ENCODE data around the gene CFAP69. TPM values are rescaled to one million over a fixed set of nuclear protein-coding genes. Genes with fewer than 3 reads are reported as not detected.

CFAP69 gene
- polyA plus RNA-seq, 1 donor from 2014 or later: 6.2 TPM

DNA sequence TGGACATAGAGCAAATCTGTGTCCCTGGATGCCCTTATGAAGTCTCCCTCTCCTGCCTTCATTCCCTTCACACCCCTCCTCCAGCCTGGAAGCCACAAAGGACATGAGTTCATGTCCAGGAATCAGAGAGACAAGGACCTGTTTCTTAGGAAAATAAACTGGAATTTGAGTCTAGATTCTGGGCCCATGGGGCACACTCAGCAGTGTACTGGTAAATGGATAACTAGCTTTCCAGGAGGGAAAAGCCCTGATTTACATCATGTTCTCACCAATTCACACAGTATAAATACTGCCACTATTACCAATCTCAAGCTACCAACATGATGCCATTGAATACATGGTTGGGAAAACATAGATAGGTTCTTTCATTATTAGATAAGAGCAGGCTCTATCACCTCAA is 66.2 kb downstream of the CFAP69 start:
- Histone ChIP-seq H3K27me3 (ENCODE audit: insufficient read depth, low read depth, low read length) (no peaks in the 10 kb centered on the region), H4K20me1 (ENCODE audit: insufficient read depth) (no peaks in the 10 kb centered on the region), H3K4me3 (ENCODE audit: low read length) (no peak overlapping the region), H3K9me2 (ENCODE audit: insufficient read depth, low read length) (no peaks in the 10 kb centered on the region), H3K9me3 (ENCODE audit: low read length) (no peaks in the 10 kb centered on the region), H3K9ac (ENCODE audit: low read length) (no peak overlapping the region), H3K36me3 (ENCODE audit: insufficient read depth, low read length) (no peaks in the 10 kb centered on the region), H3K4me2 (ENCODE audit: low read length) (no peak overlapping the region), H3K79me2 (replicated peaks; ENCODE audit: insufficient read depth, low read length) (no peaks in the 10 kb centered on the region), H3F3A (ENCODE audit: insufficient read depth, low read length, poor library complexity, severe bottlenecking) (no peaks in the 10 kb centered on the region), H3K27ac (ENCODE audit: low read length) (no peak overlapping the region), H2AFZ (ENCODE audit: low read depth, low read length) (no peak overlapping the region)
- TF ChIP-seq REST (IDR thresholded peaks at IDR 0.05; ENCODE audit: borderline replicate concordance) (no peak), TAF1 (IDR thresholded peaks at IDR 0.05; ENCODE audit: low read depth) (no peak), RAD21 (conservative IDR thresholded peaks at IDR 0.05) (no peak), POLR2AphosphoS5 (IDR thresholded peaks at IDR 0.05) (no peak), EZH2 (IDR thresholded peaks at IDR 0.05; ENCODE audit: borderline replicate concordance, insufficient read depth, low read length, poor library complexity, severe bottlenecking) (no peak), MXI1 (conservative IDR thresholded peaks at IDR 0.05; ENCODE audit: poor library complexity, severe bottlenecking) (no peak), SMC3 (conservative IDR thresholded peaks at IDR 0.05; ENCODE audit: poor library complexity) (no peak), EP300 (conservative IDR thresholded peaks at IDR 0.05; ENCODE audit: poor library complexity, severe bottlenecking) (no peak)
- TF ChIP-seq, protein P1, sequence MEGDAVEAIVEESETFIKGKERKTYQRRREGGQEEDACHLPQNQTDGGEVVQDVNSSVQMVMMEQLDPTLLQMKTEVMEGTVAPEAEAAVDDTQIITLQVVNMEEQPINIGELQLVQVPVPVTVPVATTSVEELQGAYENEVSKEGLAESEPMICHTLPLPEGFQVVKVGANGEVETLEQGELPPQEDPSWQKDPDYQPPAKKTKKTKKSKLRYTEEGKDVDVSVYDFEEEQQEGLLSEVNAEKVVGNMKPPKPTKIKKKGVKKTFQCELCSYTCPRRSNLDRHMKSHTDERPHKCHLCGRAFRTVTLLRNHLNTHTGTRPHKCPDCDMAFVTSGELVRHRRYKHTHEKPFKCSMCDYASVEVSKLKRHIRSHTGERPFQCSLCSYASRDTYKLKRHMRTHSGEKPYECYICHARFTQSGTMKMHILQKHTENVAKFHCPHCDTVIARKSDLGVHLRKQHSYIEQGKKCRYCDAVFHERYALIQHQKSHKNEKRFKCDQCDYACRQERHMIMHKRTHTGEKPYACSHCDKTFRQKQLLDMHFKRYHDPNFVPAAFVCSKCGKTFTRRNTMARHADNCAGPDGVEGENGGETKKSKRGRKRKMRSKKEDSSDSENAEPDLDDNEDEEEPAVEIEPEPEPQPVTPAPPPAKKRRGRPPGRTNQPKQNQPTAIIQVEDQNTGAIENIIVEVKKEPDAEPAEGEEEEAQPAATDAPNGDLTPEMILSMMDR (IDR thresholded peaks at IDR 0.05; ENCODE audit: poor library complexity, severe bottlenecking): no peak

DNA sequence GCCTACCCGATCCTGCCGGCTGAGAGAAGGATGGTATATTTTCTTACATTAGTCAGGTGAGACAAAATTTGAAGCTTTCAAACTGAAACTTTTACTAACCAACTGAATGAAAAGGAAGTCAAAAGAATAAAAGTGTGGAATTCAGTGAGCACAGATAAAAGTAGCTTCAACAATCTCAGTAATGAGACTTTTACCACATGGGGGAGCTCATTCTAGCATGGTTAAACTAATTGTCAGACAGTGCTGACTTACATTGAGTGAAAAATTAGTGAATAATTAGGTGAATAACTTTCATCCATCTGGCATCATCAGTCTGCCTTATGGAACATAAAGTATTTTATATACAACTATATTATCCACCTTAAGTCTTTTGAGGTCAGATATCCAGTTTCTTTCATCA is 67.8 kb downstream of the CFAP69 start:
- no peak overlapping the region for H2AFZ ChIP-seq (ENCODE audit: low read depth, low read length)
- H3K9me3 ChIP-seq (ENCODE audit: low read length): no peaks in the 10 kb centered on the region
- H4K20me1 ChIP-seq (ENCODE audit: insufficient read depth): no peaks in the 10 kb centered on the region
- no peaks in the 10 kb centered on the region for H3K9me2 ChIP-seq (ENCODE audit: insufficient read depth, low read length)
- TF ChIP-seq SMC3 (conservative IDR thresholded peaks at IDR 0.05; ENCODE audit: poor library complexity): no peak
- no peak for TF ChIP-seq EZH2 (IDR thresholded peaks at IDR 0.05; ENCODE audit: borderline replicate concordance, insufficient read depth, low read length, poor library complexity, severe bottlenecking)
- TF ChIP-seq, protein P1 (IDR thresholded peaks at IDR 0.05; ENCODE audit: poor library complexity, severe bottlenecking): no peak
- no peak for TF ChIP-seq REST (IDR thresholded peaks at IDR 0.05; ENCODE audit: borderline replicate concordance)
- TF ChIP-seq POLR2AphosphoS5 (IDR thresholded peaks at IDR 0.05): no peak
- no peak for TF ChIP-seq EP300 (conservative IDR thresholded peaks at IDR 0.05; ENCODE audit: poor library complexity, severe bottlenecking)
- no peak for TF ChIP-seq TAF1 (IDR thresholded peaks at IDR 0.05; ENCODE audit: low read depth)
- TF ChIP-seq MXI1 (conservative IDR thresholded peaks at IDR 0.05; ENCODE audit: poor library complexity, severe bottlenecking): no peak
- no peak for TF ChIP-seq RAD21 (conservative IDR thresholded peaks at IDR 0.05)
- H3K4me3 ChIP-seq (ENCODE audit: low read length): no peak overlapping the region
- H3K36me3 ChIP-seq (ENCODE audit: insufficient read depth, low read length): no peaks in the 10 kb centered on the region
- H3K27me3 ChIP-seq (ENCODE audit: insufficient read depth, low read depth, low read length): no peaks in the 10 kb centered on the region
- no peak overlapping the region for H3K4me2 ChIP-seq (ENCODE audit: low read length)
- H3K9ac ChIP-seq (ENCODE audit: low read length): no peak overlapping the region
- no peaks in the 10 kb centered on the region for H3K79me2 ChIP-seq (replicated peaks; ENCODE audit: insufficient read depth, low read length)
- H3K27ac ChIP-seq (ENCODE audit: low read length): no peak overlapping the region
- H3F3A ChIP-seq (ENCODE audit: insufficient read depth, low read length, poor library complexity, severe bottlenecking): no peaks in the 10 kb centered on the region
